ENCODE results near the gene SYT14.
"Not testable (repeated sequence)": the region's sequence is repeated elsewhere in the genome, so short reads cannot be mapped to it uniquely, and the experiment has no call there.

SYT14 gene

DNA sequence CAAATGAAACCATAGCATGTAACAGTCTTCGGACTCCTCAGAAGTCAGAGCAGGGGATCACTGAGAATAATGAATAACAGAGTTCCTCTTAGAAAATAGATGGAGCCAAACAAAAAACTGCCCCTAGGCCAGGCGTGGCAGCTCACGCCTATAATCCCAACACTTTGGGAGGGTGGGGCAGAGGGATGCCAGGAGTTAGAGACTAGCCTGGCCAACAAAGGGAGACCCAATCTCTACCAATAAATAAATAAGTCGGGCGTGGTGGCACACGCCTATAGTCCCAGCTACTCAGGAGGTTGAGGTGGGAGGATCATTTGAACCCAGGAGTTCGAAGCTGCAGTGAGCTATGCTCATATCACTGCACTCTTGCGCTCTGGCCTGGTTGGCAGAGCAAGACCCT lies 236.1 kb downstream of the SYT14 start:
- TF ChIP-seq, protein P1, sequence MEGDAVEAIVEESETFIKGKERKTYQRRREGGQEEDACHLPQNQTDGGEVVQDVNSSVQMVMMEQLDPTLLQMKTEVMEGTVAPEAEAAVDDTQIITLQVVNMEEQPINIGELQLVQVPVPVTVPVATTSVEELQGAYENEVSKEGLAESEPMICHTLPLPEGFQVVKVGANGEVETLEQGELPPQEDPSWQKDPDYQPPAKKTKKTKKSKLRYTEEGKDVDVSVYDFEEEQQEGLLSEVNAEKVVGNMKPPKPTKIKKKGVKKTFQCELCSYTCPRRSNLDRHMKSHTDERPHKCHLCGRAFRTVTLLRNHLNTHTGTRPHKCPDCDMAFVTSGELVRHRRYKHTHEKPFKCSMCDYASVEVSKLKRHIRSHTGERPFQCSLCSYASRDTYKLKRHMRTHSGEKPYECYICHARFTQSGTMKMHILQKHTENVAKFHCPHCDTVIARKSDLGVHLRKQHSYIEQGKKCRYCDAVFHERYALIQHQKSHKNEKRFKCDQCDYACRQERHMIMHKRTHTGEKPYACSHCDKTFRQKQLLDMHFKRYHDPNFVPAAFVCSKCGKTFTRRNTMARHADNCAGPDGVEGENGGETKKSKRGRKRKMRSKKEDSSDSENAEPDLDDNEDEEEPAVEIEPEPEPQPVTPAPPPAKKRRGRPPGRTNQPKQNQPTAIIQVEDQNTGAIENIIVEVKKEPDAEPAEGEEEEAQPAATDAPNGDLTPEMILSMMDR (IDR thresholded peaks at IDR 0.05), result no peak
- no peak for TF ChIP-seq ZFX (IDR thresholded peaks at IDR 0.05; ENCODE audit: borderline replicate concordance)
- no peak overlapping the region for H3K27ac ChIP-seq

- no peak overlapping the region for H3K27ac ChIP-seq
- TF ChIP-seq, protein P1 (IDR thresholded peaks at IDR 0.05), result no peak
- TF ChIP-seq ZFX (IDR thresholded peaks at IDR 0.05; ENCODE audit: borderline replicate concordance), result no peak
Measured at GRCh38 chr1:210185063-210185462, 247.0 kb downstream of the SYT14 start.

- not testable (repeated sequence) for H3K27ac ChIP-seq
Measured at GRCh38 chr1:210187849-210188606, 250.0 kb downstream of the SYT14 start.

GRCh38 chr1:210189426-210189825 lies 251.4 kb downstream of the SYT14 start:
- TF ChIP-seq ZFX (IDR thresholded peaks at IDR 0.05; ENCODE audit: borderline replicate concordance), result no peak
- TF ChIP-seq, protein P1 (IDR thresholded peaks at IDR 0.05), result no peak

DNA sequence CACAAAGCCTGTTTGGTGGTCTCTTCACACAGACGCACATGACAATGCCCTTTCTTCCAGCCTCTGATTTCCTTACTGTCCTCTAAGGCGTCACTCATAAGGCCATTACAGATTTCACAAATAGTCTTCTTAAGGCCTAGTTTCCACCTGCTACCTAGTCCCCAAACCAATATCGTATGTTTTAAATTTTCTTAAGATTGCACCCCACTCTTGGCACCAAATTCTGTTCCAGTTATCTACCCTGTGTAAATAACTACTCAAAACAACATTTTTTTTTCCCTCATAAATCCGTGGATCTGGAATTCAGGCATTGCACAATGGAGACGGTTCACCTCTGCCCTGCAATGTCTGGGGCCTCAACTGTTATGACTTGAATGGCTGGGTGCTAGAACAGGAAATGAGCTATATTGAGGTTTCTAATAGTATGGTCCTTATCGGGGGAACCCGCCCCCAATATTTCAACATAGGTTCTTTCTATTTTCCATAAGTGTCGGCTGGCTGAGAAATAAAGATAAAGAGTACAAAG lies 257.7 kb downstream of the SYT14 start:
- no peak for TF ChIP-seq ZFX (IDR thresholded peaks at IDR 0.05; ENCODE audit: borderline replicate concordance)
- TF ChIP-seq, protein P1 (IDR thresholded peaks at IDR 0.05), result no peak
- H3K27ac ChIP-seq, result no peak overlapping the region

More at GRCh38 chr1:210189426-210189825, 251.4 kb downstream of the SYT14 start:
- no peak overlapping the region for H3K27ac ChIP-seq

GRCh38 chr1:210196266-210196665 lies 258.2 kb downstream of the SYT14 start:
- H3K27ac ChIP-seq, result not testable (repeated sequence)

- TF ChIP-seq, protein P1 (IDR thresholded peaks at IDR 0.05), result no peak
- TF ChIP-seq ZFX (IDR thresholded peaks at IDR 0.05; ENCODE audit: borderline replicate concordance), result no peak
- H3K27ac ChIP-seq, result no peak overlapping the region
Measured at GRCh38 chr1:210198840-210199239, 260.8 kb downstream of the SYT14 start.

GRCh38 chr1:210200124-210200736 lies 262.2 kb downstream of the SYT14 start:
- no peak overlapping the region for H3K27ac ChIP-seq
- TF ChIP-seq ZFX (IDR thresholded peaks at IDR 0.05; ENCODE audit: borderline replicate concordance), result no peak
- TF ChIP-seq, protein P1 (IDR thresholded peaks at IDR 0.05), result no peak
